GM12874 (cell line): Measurements from ENCODE around the gene SMC4.

Source experiments
- TF ChIP-seq, protein P1 (sequence below): IDR thresholded peaks from 2 replicates; pipeline ENCODE4 v1.5.1; 2011; ENCODE audit warnings: low read depth, mild to moderate bottlenecking, control low read depth, low read length, moderate library complexity; ENCODE audit not compliant: insufficient read depth

SMC4 gene

GRCh38 chr3:160373655-160374054, 25.8 kb upstream of the SMC4 start:
- TF ChIP-seq, protein P1, sequence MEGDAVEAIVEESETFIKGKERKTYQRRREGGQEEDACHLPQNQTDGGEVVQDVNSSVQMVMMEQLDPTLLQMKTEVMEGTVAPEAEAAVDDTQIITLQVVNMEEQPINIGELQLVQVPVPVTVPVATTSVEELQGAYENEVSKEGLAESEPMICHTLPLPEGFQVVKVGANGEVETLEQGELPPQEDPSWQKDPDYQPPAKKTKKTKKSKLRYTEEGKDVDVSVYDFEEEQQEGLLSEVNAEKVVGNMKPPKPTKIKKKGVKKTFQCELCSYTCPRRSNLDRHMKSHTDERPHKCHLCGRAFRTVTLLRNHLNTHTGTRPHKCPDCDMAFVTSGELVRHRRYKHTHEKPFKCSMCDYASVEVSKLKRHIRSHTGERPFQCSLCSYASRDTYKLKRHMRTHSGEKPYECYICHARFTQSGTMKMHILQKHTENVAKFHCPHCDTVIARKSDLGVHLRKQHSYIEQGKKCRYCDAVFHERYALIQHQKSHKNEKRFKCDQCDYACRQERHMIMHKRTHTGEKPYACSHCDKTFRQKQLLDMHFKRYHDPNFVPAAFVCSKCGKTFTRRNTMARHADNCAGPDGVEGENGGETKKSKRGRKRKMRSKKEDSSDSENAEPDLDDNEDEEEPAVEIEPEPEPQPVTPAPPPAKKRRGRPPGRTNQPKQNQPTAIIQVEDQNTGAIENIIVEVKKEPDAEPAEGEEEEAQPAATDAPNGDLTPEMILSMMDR: no peak

GRCh38 chr3:160374472-160374871, 25.0 kb upstream of the SMC4 start:
- TF ChIP-seq, protein P1: no peak

DNA sequence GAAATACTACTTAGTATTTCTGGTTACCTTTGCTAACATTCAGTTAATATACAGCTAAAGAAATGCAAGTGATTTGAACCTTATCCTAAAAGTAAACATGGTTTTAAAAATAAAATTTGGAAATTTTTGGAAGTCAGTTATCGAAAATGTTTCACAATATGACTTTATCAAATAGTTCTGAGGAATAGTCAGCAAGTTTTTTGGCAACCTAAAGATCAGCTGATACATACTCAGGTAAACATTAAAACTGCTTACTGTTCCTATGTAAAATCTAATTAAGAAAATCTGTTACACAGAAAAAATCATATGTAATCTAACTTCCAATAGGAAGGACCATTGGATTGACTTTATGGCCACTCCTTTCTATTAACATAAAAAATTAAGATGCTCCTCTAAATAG, 24.5 kb upstream of the SMC4 start:
- TF ChIP-seq, protein P1: no peak

- TF ChIP-seq, protein P1: no peak
These were observed 22.8 kb upstream of the SMC4 start for GRCh38 chr3:160376681-160377080.

GRCh38 chr3:160378331-160379109, 20.9 kb upstream of the SMC4 start:
- TF ChIP-seq, protein P1: no peak

DNA sequence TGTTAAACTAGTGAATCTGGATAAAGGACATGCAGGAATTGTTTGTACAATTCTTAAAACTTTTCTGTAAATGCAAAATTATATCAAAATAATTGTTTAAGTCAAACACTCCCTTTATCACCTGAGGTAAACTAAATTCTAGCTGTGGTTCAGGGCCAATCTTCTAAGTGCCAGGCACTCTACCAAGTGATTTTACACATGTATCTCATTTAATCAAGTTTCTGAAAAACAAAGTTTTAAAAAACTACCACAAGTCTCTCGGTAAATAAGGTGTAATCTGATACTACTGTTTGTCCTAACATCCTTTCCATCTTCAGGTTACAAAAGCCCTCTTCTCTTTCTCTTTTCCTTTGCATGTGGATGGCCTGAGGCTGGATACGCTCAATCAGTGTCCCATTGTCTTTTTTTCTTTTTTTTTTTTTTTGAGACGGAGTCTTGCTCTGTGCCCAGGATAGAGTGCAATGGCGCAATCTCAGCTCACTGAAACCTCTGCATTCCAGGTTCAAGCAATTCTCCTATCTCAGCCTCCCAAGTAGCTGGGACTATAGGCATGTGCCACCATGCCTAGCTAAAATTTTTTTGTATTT, 19.7 kb upstream of the SMC4 start:
- TF ChIP-seq, protein P1: no peak

DNA sequence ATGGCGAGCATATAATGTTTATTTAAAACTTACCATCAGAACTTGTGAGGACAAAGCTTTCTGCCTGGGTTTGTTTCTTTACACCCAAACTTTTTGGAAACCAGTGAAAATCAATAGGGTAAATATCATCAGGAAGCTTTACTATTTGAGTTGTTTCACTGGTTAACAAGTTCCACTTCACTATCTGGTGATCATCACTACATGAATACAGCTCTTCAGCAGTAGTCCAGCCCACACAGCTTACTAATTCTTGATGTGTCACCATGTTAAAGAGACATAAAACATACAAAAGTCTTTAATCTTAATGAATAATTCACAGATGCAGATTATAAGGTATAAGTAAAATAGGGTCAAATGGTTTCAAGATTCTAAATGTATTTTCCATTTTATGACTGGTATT, 18.0 kb upstream of the SMC4 start:
- TF ChIP-seq, protein P1: no peak
